ENCODE results near the gene DUSP8. TPM values are rescaled to one million over a fixed set of nuclear protein-coding genes. Genes with fewer than 3 reads are reported as not detected.

The DUSP8 gene
- polyA plus RNA-seq, 2 of the 4 experiments (the other 2 are of a cell fraction): 0.72 to 2.6 TPM

DNA sequence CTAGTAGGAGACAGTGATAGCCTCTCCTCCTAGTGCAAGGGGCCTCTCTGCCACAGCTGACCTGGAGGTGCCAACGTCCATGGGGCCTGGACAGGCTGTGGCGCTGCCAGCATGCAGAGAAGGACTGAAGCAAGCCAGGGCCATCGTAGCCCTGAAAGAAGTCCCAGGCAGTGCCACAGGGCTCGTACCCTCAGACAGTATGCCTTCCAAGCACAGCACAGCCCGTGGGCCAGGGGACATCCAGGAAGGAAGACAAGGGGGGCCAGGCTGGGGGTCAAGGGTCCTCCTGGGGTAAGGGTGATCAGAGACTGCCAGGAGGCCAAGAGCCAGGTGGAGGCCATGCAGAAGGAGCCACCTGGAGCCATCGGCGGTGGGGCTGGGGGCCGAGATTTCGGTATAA is 65.1 kb downstream of the DUSP8 start:
- ChIA-PET POLR2A (no interaction called here), CTCF (interaction anchor here (1.1 to 1.9 kb wide), 2 partner anchors 9 to 18 kb away, joined by 3 to 7 read pairs; no protein-coding TSS in a partner anchor)
- Histone ChIP-seq H3K4me2 (no peak overlapping the region), H3K4me3 (no peak overlapping the region), H3K27ac (no peak overlapping the region), H3K9me3 (no peaks in the 10 kb centered on the region), H3K4me1 (no peaks in the 10 kb centered on the region)
- TF ChIP-seq, protein P1, sequence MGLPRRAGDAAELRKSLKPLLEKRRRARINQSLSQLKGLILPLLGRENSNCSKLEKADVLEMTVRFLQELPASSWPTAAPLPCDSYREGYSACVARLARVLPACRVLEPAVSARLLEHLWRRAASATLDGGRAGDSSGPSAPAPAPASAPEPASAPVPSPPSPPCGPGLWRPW (IDR thresholded peaks at IDR 0.05): no peak
- TF ChIP-seq CBX8 (IDR thresholded peaks at IDR 0.05) (no peak), EHMT2 (IDR thresholded peaks at IDR 0.05; ENCODE audit: low read depth) (no peak), SMC3 (IDR thresholded peaks at IDR 0.05) (no peak), MYC (IDR thresholded peaks at IDR 0.05; ENCODE audit: borderline replicate concordance, low read length) (no peak), FOSL2 (IDR thresholded peaks at IDR 0.05) (no peak), FOSL2 (CRISPR knock-in tag; IDR thresholded peaks at IDR 0.05) (no peak), MAFK (IDR thresholded peaks at IDR 0.05; ENCODE audit: partially characterized antibody) (no peak), EHF (CRISPR knock-in tag; IDR thresholded peaks at IDR 0.05) (no peak), HOXA7 (CRISPR knock-in tag; IDR thresholded peaks at IDR 0.05) (no peak), BHLHE40 (IDR thresholded peaks at IDR 0.05; ENCODE audit: low read depth, low read length) (no peak), TP53 (CRISPR knock-in tag; IDR thresholded peaks at IDR 0.05) (no peak), CBX2 (IDR thresholded peaks at IDR 0.05; ENCODE audit: borderline replicate concordance, low read depth) (no peak), ZSCAN20 (CRISPR knock-in tag; IDR thresholded peaks at IDR 0.05) (no peak), KDM1A (IDR thresholded peaks at IDR 0.05; ENCODE audit: low read depth) (no peak)
- TF ChIP-seq, protein P2, sequence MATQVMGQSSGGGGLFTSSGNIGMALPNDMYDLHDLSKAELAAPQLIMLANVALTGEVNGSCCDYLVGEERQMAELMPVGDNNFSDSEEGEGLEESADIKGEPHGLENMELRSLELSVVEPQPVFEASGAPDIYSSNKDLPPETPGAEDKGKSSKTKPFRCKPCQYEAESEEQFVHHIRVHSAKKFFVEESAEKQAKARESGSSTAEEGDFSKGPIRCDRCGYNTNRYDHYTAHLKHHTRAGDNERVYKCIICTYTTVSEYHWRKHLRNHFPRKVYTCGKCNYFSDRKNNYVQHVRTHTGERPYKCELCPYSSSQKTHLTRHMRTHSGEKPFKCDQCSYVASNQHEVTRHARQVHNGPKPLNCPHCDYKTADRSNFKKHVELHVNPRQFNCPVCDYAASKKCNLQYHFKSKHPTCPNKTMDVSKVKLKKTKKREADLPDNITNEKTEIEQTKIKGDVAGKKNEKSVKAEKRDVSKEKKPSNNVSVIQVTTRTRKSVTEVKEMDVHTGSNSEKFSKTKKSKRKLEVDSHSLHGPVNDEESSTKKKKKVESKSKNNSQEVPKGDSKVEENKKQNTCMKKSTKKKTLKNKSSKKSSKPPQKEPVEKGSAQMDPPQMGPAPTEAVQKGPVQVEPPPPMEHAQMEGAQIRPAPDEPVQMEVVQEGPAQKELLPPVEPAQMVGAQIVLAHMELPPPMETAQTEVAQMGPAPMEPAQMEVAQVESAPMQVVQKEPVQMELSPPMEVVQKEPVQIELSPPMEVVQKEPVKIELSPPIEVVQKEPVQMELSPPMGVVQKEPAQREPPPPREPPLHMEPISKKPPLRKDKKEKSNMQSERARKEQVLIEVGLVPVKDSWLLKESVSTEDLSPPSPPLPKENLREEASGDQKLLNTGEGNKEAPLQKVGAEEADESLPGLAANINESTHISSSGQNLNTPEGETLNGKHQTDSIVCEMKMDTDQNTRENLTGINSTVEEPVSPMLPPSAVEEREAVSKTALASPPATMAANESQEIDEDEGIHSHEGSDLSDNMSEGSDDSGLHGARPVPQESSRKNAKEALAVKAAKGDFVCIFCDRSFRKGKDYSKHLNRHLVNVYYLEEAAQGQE (IDR thresholded peaks at IDR 0.05): no peak
- TF ChIP-seq, protein P3, sequence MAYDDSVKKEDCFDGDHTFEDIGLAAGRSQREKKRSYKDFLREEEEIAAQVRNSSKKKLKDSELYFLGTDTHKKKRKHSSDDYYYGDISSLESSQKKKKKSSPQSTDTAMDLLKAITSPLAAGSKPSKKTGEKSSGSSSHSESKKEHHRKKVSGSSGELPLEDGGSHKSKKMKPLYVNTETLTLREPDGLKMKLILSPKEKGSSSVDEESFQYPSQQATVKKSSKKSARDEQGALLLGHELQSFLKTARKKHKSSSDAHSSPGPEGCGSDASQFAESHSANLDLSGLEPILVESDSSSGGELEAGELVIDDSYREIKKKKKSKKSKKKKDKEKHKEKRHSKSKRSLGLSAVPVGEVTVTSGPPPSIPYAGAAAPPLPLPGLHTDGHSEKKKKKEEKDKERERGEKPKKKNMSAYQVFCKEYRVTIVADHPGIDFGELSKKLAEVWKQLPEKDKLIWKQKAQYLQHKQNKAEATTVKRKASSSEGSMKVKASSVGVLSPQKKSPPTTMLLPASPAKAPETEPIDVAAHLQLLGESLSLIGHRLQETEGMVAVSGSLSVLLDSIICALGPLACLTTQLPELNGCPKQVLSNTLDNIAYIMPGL (CRISPR knock-in tag; IDR thresholded peaks at IDR 0.05; ENCODE audit: borderline replicate concordance): no peak
- 92% methylated on average over 4 of the region's 9 CpGs for WGBS (ENCODE audit: missing lambda C conversion rate)
- ATAC-seq (no peak), DNase-seq (ENCODE audit: low read depth in 1 of 2, low spot score in 1 of 2) (no peak), FAIRE-seq (no peak)

DNA sequence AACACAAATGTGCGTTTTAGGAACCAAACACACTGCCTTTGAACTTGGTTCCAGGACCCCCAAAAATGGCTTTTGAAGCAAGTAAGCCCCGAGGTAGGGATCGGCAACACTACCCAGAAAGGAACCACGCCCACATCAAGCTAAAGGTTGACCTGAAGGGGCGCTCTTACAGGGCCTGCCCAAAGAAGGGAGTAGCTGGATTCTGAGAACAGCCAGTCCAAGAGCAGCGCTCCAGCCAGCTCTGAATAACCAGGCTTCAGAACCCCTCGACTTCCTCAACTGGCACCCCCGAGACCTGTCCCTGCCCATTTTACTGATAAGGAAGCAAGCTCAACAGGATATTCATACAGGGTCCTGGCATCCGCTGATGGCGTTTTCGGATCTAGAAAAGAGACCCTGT is 66.6 kb downstream of the DUSP8 start:
- WGBS (ENCODE audit: missing lambda C conversion rate): 66% methylated on average over 11 of the region's 11 CpGs
- Histone ChIP-seq H3K27ac (no peak overlapping the region), H3K4me2 (no peak overlapping the region), H3K4me3 (no peak overlapping the region), H3K4me1 (no peaks in the 10 kb centered on the region), H3K9me3 (no peaks in the 10 kb centered on the region)
- CTCF ChIA-PET: interaction anchor here (1.0 to 4.3 kb wide), 6 partner anchors 9 to 41 kb away, joined by 3 to 21 read pairs (median 4); no protein-coding TSS in a partner anchor
- ATAC-seq (peak in 1 of 2 experiments; percentile 61; a peak in 3 of 6 replicates), FAIRE-seq (no peak), DNase-seq (ENCODE audit: low read depth in 1 of 2, low spot score in 1 of 2) (no peak)
- POLR2A ChIA-PET: no interaction called here
- TF ChIP-seq EHF (CRISPR knock-in tag; IDR thresholded peaks at IDR 0.05) (no peak), CEBPB (IDR thresholded peaks at IDR 0.05) (no peak)

Measured in A549 (cell line).